PC-9 (cell line): Measurements from ENCODE around the gene CARHSP1. TPM values are rescaled to one million over a fixed set of nuclear protein-coding genes. Genes with fewer than 3 reads are reported as not detected.
A peak's percentile ranks its signal among the peaks of the same experiment; 100 is the strongest.

Experiments
- BruUV-seq: library from RNA; stranded (reverse); fragments of 400-500 nt; replicated peaks from 2 replicates; lab custom pipeline; 2021; lab: Mats Ljungman, UMichigan
- CTCF ChIA-PET: fragments of 300-600 bp; sonication (Branson Sonifier 250); formaldehyde crosslinking; loops from one replicate; lab custom pipeline; 2022; ENCODE audit warnings: antibody characterized with exemption; lab: Charles Lee
- POLR2A ChIA-PET: fragments of 300-600 bp; sonication (Branson Sonifier 250); formaldehyde crosslinking; loops from one replicate; lab custom pipeline; 2022; ENCODE audit warnings: antibody characterized with exemption; ENCODE audit not compliant: unreplicated experiment; lab: Charles Lee
- DNase-seq, 2 experiments: peaks; one replicate each; pipeline versions ENCODE4 v3.0.0 to v3.0.0-alpha.2; 2015 to 2022; ENCODE audit warnings: mixed read lengths in 1 of 2
- H2AFZ ChIP-seq: fragments of 200-600 bp; sonication (generic); 2 replicates; pipeline ENCODE4 v1.8.1; 2017; ENCODE audit warnings: antibody characterized with exemption
- H3F3A ChIP-seq: fragments of 200-600 bp; sonication (generic); 2 replicates; pipeline ENCODE4 v1.8.1; 2017; ENCODE audit warnings: antibody characterized with exemption, mild to moderate bottlenecking, low read depth; ENCODE audit not compliant: insufficient read depth
- H3K27ac ChIP-seq: fragments of 200-600 bp; sonication (generic); 2 replicates; pipeline ENCODE4 v1.6.1; 2016; ENCODE audit warnings: mixed run types
- H3K27me3 ChIP-seq: fragments of 200-600 bp; sonication (generic); 2 replicates; pipeline ENCODE4 v1.6.1; 2016; ENCODE audit warnings: low read depth, mixed run types; ENCODE audit not compliant: insufficient read depth
- H3K36me3 ChIP-seq: fragments of 200-600 bp; sonication (generic); 2 replicates; pipeline ENCODE4 v1.6.1; 2016; ENCODE audit warnings: low read depth, mixed run types
- H3K4me1 ChIP-seq: fragments of 200-600 bp; sonication (generic); replicated peaks from 2 replicates; pipeline ENCODE4 v1.6.1; 2016; ENCODE audit warnings: mixed run types; ENCODE audit not compliant: insufficient read depth
- H3K4me2 ChIP-seq: fragments of 200-600 bp; sonication (generic); 2 replicates; pipeline ENCODE4 v1.6.1; 2017; ENCODE audit warnings: mixed run types
- H3K4me3 ChIP-seq: fragments of 200-600 bp; sonication (generic); 2 replicates; pipeline ENCODE4 v1.6.1; 2016; ENCODE audit warnings: mixed run types
- H3K79me2 ChIP-seq: fragments of 200-600 bp; sonication (generic); 2 replicates; pipeline ENCODE4 v1.6.1; 2017; ENCODE audit warnings: low read depth, mixed run types
- H3K9me2 ChIP-seq: fragments of 200-600 bp; sonication (generic); 2 replicates; pipeline ENCODE4 v1.8.1; 2017; ENCODE audit warnings: mild to moderate bottlenecking; ENCODE audit not compliant: insufficient read depth
- H3K9me3 ChIP-seq: fragments of 200-600 bp; sonication (generic); 2 replicates; pipeline ENCODE4 v1.8.1; 2016; ENCODE audit warnings: low read depth; ENCODE audit not compliant: insufficient read depth
- H4K20me1 ChIP-seq: fragments of 200-600 bp; sonication (generic); 2 replicates; pipeline ENCODE4 v1.8.1; 2017; ENCODE audit not compliant: insufficient read depth
- EZH2 ChIP-seq: fragments of 200-600 bp; sonication (generic); IDR thresholded peaks from 2 replicates; pipeline ENCODE4 v1.8.0; 2017; ENCODE audit warnings: antibody characterized with exemption, low read depth
- intact Hi-C: fragments of 100-400 bp; cut with micrococcal nuclease; formaldehyde crosslinking; loops from one replicate; pipeline ENCODE4 v1.10.0; 2022; ENCODE audit not compliant: unreplicated experiment
- total RNA-seq: library from RNA; stranded (reverse); gene quantifications from 2 replicates; pipeline ENCODE4 v1.2.3, GENCODE V29; 2021
- TF ChIP-seq, protein P1 (sequence below): fragments of 200-600 bp; sonication (generic); conservative IDR thresholded peaks from 2 replicates; pipeline ENCODE4 v1.6.1; 2017; ENCODE audit warnings: mixed run types, antibody characterized with exemption, mild to moderate bottlenecking, moderate library complexity

Gene CARHSP1
- total RNA-seq, 1 experiment from 2014 or later, result 179 TPM

DNA sequence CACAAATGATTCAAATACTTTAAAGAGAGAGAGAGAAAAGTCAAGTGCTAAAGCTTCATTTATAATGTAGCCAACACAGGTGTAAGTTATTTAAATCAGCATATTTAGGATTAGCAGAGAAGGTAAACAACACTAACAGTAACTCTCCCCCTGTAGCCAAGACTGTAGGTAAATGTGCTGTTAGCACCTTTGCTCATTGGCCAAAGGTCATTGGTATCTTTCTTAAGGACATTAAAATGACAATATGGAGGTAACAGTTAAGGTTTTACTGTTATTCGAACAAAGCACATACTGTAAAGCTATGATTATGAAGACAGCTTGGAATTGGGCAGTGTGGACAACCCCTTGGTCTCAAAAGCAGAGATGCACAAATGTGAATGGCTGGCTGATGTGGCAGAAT, 42.0 kb upstream of the CARHSP1 start:
- no peak for DNase-seq
- Histone ChIP-seq H3K27me3 (no peaks in the 10 kb centered on the region), H2AFZ (no peak overlapping the region), H3K4me2 (peak overlapping the region; percentile 79), H3K79me2 (peaks cover 63% of the 10 kb centered on the region), H3K9me3 (no peaks in the 10 kb centered on the region), H3K4me1 (peaks cover 52% of the 10 kb centered on the region), H4K20me1 (peaks cover 2% of the 10 kb centered on the region; the same call in 1 of the 2 replicates), H3K36me3 (peaks cover 45% of the 10 kb centered on the region), H3K27ac (peak overlapping the region; percentile 62), H3K4me3 (no peak overlapping the region), H3F3A (peaks cover 63% of the 10 kb centered on the region), H3K9me2 (no peaks in the 10 kb centered on the region)
- ChIA-PET POLR2A (interaction anchor here (0.7 kb wide), 1 partner anchor 379 kb away, joined by 22 read pairs; no protein-coding TSS in a partner anchor), CTCF (interaction anchor here (0.6 kb wide), 1 partner anchor 255 kb away, joined by 4 read pairs; no protein-coding TSS in a partner anchor)
- intact Hi-C loops, result no loop called here
- TF ChIP-seq, protein P1, sequence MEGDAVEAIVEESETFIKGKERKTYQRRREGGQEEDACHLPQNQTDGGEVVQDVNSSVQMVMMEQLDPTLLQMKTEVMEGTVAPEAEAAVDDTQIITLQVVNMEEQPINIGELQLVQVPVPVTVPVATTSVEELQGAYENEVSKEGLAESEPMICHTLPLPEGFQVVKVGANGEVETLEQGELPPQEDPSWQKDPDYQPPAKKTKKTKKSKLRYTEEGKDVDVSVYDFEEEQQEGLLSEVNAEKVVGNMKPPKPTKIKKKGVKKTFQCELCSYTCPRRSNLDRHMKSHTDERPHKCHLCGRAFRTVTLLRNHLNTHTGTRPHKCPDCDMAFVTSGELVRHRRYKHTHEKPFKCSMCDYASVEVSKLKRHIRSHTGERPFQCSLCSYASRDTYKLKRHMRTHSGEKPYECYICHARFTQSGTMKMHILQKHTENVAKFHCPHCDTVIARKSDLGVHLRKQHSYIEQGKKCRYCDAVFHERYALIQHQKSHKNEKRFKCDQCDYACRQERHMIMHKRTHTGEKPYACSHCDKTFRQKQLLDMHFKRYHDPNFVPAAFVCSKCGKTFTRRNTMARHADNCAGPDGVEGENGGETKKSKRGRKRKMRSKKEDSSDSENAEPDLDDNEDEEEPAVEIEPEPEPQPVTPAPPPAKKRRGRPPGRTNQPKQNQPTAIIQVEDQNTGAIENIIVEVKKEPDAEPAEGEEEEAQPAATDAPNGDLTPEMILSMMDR, result no peak
- no peak for TF ChIP-seq EZH2
- BruUV-seq, result no TSS peak

DNA sequence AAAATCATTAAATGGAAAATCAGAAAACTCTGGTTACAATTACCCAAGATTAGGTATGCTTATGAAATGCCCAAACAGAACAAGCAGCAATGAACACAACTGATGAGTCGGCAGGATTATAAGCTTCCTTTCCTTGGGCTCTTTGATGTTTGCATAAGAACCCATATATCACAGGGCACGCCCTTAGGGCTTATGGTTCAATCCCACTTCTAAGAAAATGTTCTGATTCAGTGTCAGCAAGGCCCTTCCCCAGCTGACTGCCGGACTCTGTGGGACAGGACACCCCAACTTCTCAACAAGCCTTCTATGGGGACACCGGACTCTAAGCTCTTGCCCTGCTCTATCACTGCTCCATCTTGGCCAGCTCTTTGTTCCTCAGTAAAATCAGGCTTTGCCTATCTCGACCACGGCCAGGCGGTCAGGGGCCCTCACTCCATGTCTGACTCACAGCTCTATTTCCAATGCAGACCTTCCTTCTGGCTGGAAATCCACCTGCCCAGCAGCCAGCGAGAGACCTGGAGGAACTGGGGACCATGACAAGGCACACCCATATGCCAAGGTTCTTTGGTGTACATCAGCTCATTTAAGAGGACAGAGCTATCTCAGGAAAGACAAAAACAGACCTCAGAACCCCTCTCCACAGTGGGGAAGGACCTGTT, 40.1 kb upstream of the CARHSP1 start:
- CTCF ChIA-PET, result interaction anchor here (1.0 kb wide), 1 partner anchor 50 kb away, joined by 3 read pairs; no protein-coding TSS in a partner anchor
- Histone ChIP-seq H3K4me3 (no peak overlapping the region), H3K9me3 (no peaks in the 10 kb centered on the region), H3F3A (peaks cover 59% of the 10 kb centered on the region), H3K4me2 (no peak overlapping the region; the same call in 1 of the 2 replicates), H3K36me3 (peaks cover 45% of the 10 kb centered on the region), H3K27ac (peak overlapping the region; percentile 32), H3K9me2 (no peaks in the 10 kb centered on the region), H3K27me3 (no peaks in the 10 kb centered on the region), H3K79me2 (peaks cover 59% of the 10 kb centered on the region), H3K4me1 (peaks cover 47% of the 10 kb centered on the region), H4K20me1 (peaks cover 3% of the 10 kb centered on the region; the same call in 1 of the 2 replicates), H2AFZ (no peak overlapping the region)
- DNase-seq, result peak in 1 of 2 experiments; percentile 52
- no peak for TF ChIP-seq EZH2
- TF ChIP-seq, protein P1, result no peak
- intact Hi-C loops, result loop anchor here (5.0 kb wide), 1 partner anchor 53 kb away; the partner anchor contains the start of gene USP7
- POLR2A ChIA-PET, result no interaction called here
- BruUV-seq, result no TSS peak

DNA sequence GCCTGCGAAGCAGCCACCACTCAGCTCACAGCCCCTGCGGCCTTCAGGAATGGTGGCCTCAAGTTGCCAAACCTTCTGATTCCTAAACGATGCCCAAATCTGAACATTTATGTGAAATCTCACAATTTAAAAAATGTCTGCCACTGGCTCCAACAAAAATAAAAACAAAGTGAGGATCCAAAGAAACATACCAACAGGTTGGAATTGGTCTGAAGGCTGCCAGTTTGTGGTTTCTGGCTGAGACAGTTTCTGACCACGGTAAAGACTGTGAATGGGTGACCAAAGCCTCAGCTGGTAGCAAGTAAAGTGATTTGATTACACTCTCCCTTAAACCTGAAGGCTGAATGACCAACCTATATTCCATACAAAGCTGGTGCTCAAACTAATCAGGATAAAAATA, 38.3 kb upstream of the CARHSP1 start:
- Histone ChIP-seq H3K27me3 (no peaks in the 10 kb centered on the region), H3K4me3 (no peak overlapping the region), H2AFZ (no peak overlapping the region), H3K79me2 (peaks cover 46% of the 10 kb centered on the region), H3K4me1 (peaks cover 33% of the 10 kb centered on the region), H4K20me1 (peaks cover 3% of the 10 kb centered on the region; the same call in 1 of the 2 replicates), H3K36me3 (peaks cover 56% of the 10 kb centered on the region), H3K9me2 (no peaks in the 10 kb centered on the region), H3K4me2 (no peak overlapping the region), H3F3A (peaks cover 45% of the 10 kb centered on the region), H3K27ac (no peak overlapping the region), H3K9me3 (no peaks in the 10 kb centered on the region)
- intact Hi-C loops, result loop anchor here (5.0 kb wide), 1 partner anchor 55 kb away; the partner anchor contains the start of gene USP7
- POLR2A ChIA-PET, result no interaction called here
- no TSS peak for BruUV-seq
- CTCF ChIA-PET, result interaction anchor here (0.5 kb wide), 2 partner anchors 54 to 256 kb away, joined by 4 to 10 read pairs; no protein-coding TSS in a partner anchor
- TF ChIP-seq EZH2, result no peak
- TF ChIP-seq, protein P1, result no peak
- DNase-seq, result no peak
